ENCODE data around the gene TYROBP. TPM values are rescaled to one million over a fixed set of nuclear protein-coding genes. Genes with fewer than 3 reads are reported as not detected.

The TYROBP gene
- total and polyA plus RNA-seq, 2 of the 8 experiments (the other 6 are each of a cell fraction or from before 2014, with no cell fraction given), result 0.18 TPM; not detected in 1

- H4K20me1 ChIP-seq (replicated peaks in 1 of 2; ENCODE audit: control insufficient read depth in 1 of 2, insufficient read depth in 2 of 2, low read length in 2 of 2), result peaks cover 0 to 2% of the 10 kb centered on the region in 2 experiments
- no peaks in the 10 kb centered on the region for H3K9me3 ChIP-seq (ENCODE audit: insufficient read depth in 2 of 2, low read depth in 1 of 2, low read length in 1 of 2)
- ChIA-PET POLR2A (ENCODE audit: partially characterized antibody) (interaction anchor here (0.8 to 1.0 kb wide), 2 partner anchors 13 to 141 kb away, joined by 3 read pairs; no protein-coding TSS in a partner anchor), CTCF (ENCODE audit: partially characterized antibody) (interaction anchor here (1.1 to 1.8 kb wide), 4 partner anchors 17 to 177 kb away, joined by 3 to 6 read pairs (median 4); no protein-coding TSS in a partner anchor)
- no peak overlapping the region for H3K4me2 ChIP-seq (ENCODE audit: insufficient read depth in 1 of 2, low read depth in 2 of 2, low read length in 2 of 2)
- H3K14ac ChIP-seq (ENCODE audit: insufficient read length), result no peak overlapping the region
- no peak overlapping the region for H2AK5ac ChIP-seq (ENCODE audit: low read depth, low read length)
- H4K8ac ChIP-seq (ENCODE audit: extremely low read depth, insufficient read depth, low read length), result no peak overlapping the region
- 0 out of 2 replicates have a peak overlapping the region, but pooled peaks have one; percentile 36 for H2BK15ac ChIP-seq (ENCODE audit: low read length)
- FAIRE-seq, result no peak
- no peak overlapping the region for H3K4me3 ChIP-seq (ENCODE audit: extremely low read depth in 1 of 4, insufficient read depth in 2 of 4, low read depth in 3 of 4, low read length in 4 of 4)
- no peak overlapping the region for H3K9ac ChIP-seq (replicated peaks in 1 of 4; ENCODE audit: extremely low read depth in 1 of 4, low read depth in 3 of 4, low read length in 3 of 4)
- peaks cover 9% of the 10 kb centered on the region; the same call in 1 of the 2 replicates for H3K23me2 ChIP-seq (ENCODE audit: low read depth, low read length)
- no peak overlapping the region for H2BK20ac ChIP-seq (ENCODE audit: low read length)
- no peaks in the 10 kb centered on the region; a peak in 1 of 8 replicates for H3K36me3 ChIP-seq (ENCODE audit: control insufficient read depth in 2 of 4, insufficient read depth in 4 of 4, low read length in 3 of 4)
- no peak overlapping the region for H3K23ac ChIP-seq (ENCODE audit: insufficient read length)
- H3K27ac ChIP-seq (ENCODE audit: low read depth, low read length), result no peak overlapping the region
- H3K4ac ChIP-seq (replicated peaks; ENCODE audit: insufficient read length, low read depth, low read length), result no peak overlapping the region
- no peak overlapping the region for H3K18ac ChIP-seq (ENCODE audit: extremely low read depth, low read length)
- H2BK120ac ChIP-seq (replicated peaks; ENCODE audit: low read depth, low read length), result no peak overlapping the region
- no peak overlapping the region; the same call in 1 of the 2 replicates for H2BK5ac ChIP-seq (ENCODE audit: low read depth, low read length)
- H3K79me2 ChIP-seq (ENCODE audit: control insufficient read depth in 1 of 2, insufficient read depth in 2 of 2, low read length in 2 of 2), result no peaks in the 10 kb centered on the region
- no peak overlapping the region for H4K91ac ChIP-seq (replicated peaks; ENCODE audit: insufficient read length, low read length)
- 83% methylated on average over 12 of the region's 12 CpGs; no CpG with 5 or more reads in 1 of the 2 experiments for WGBS, 2 experiments (ENCODE audit: extremely low coverage in 1 of 2, insufficient coverage in 1 of 2, insufficient read length in 1 of 2, insufficient replicate concordance in 2 of 2, low coverage in 1 of 2, low lambda C conversion rate in 2 of 2, missing lambda C conversion rate in 1 of 2)
- no peak overlapping the region for H2AFZ ChIP-seq (ENCODE audit: low read length)
- H2BK12ac ChIP-seq (ENCODE audit: low read depth, low read length), result 0 out of 2 replicates have a peak overlapping the region, but pooled peaks have one; percentile 12
- peaks cover 3 to 12% (median 7%) of the 10 kb centered on the region in 4 experiments for H3K27me3 ChIP-seq (replicated peaks in 1 of 4; ENCODE audit: control insufficient read depth in 3 of 4, extremely low read depth in 1 of 4, insufficient read depth in 3 of 4, low read length in 3 of 4)
- no peak overlapping the region for H3K56ac ChIP-seq (replicated peaks; ENCODE audit: insufficient read length, low read depth, low read length)
- H4K5ac ChIP-seq (ENCODE audit: insufficient read length, low read depth, low read length), result no peak overlapping the region
- H3K4me1 ChIP-seq (replicated peaks in 1 of 4; ENCODE audit: control insufficient read depth in 3 of 4, insufficient read depth in 4 of 4, low read length in 3 of 4), result peaks cover 0 to 12% (median 8%) of the 10 kb centered on the region in 4 experiments; a peak in 5 of 7 replicates
- H3K79me1 ChIP-seq (ENCODE audit: low read depth, low read length), result no peaks in the 10 kb centered on the region
- DNase-seq (ENCODE audit: low read depth in 1 of 2, low spot score in 2 of 2), result no peak
- TF ChIP-seq BRCA1 (IDR thresholded peaks at IDR 0.05; ENCODE audit: low read depth, low read length), result no peak
- no peak for TF ChIP-seq EZH2 (IDR thresholded peaks at IDR 0.05; ENCODE audit: low read depth, low read length, severe bottlenecking)
- TF ChIP-seq TCF12 (IDR thresholded peaks at IDR 0.05; ENCODE audit: low read depth, low read length), result no peak
- TF ChIP-seq SP4 (IDR thresholded peaks at IDR 0.05; ENCODE audit: low read length), result no peak
- no peak for TF ChIP-seq EP300 (IDR thresholded peaks at IDR 0.05; ENCODE audit: borderline replicate concordance in 1 of 2, low read depth in 2 of 2, low read length in 2 of 2)
- TF ChIP-seq GTF2F1 (IDR thresholded peaks at IDR 0.05; ENCODE audit: borderline replicate concordance, low read depth, low read length), result no peak
- no peak for TF ChIP-seq MAX (IDR thresholded peaks at IDR 0.05)
Observed at GRCh38 chr19:35871611-35872010, 36.5 kb downstream of the TYROBP start.

Measured in H1 (cell line).